Fibroblast of pulmonary artery (primary cell): ENCODE measurements around the gene PPFIBP1.

ENCODE experiments used
- DNase-seq: peaks from one replicate; pipeline ENCODE4 v3.0.0-alpha.2; 2010; ENCODE audit warnings: low read depth
- H3K4me3 ChIP-seq: replicated peaks from 2 replicates; pipeline ENCODE4 v1.5.1; 2011; ENCODE audit warnings: low read depth, mild to moderate bottlenecking, control low read depth, low read length, moderate library complexity
- TF ChIP-seq, protein P1 (sequence below): IDR thresholded peaks from 2 replicates; pipeline ENCODE4 v1.5.1; 2011; ENCODE audit warnings: mild to moderate bottlenecking, control low read depth, low read length, inconsistent platforms; ENCODE audit errors: missing control alignments

Gene PPFIBP1

GRCh38 chr12:27604431-27604830, 80.4 kb downstream of the PPFIBP1 start:
- TF ChIP-seq, protein P1, sequence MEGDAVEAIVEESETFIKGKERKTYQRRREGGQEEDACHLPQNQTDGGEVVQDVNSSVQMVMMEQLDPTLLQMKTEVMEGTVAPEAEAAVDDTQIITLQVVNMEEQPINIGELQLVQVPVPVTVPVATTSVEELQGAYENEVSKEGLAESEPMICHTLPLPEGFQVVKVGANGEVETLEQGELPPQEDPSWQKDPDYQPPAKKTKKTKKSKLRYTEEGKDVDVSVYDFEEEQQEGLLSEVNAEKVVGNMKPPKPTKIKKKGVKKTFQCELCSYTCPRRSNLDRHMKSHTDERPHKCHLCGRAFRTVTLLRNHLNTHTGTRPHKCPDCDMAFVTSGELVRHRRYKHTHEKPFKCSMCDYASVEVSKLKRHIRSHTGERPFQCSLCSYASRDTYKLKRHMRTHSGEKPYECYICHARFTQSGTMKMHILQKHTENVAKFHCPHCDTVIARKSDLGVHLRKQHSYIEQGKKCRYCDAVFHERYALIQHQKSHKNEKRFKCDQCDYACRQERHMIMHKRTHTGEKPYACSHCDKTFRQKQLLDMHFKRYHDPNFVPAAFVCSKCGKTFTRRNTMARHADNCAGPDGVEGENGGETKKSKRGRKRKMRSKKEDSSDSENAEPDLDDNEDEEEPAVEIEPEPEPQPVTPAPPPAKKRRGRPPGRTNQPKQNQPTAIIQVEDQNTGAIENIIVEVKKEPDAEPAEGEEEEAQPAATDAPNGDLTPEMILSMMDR, result no peak
- H3K4me3 ChIP-seq, result no peak overlapping the region
- DNase-seq, result no peak

DNA sequence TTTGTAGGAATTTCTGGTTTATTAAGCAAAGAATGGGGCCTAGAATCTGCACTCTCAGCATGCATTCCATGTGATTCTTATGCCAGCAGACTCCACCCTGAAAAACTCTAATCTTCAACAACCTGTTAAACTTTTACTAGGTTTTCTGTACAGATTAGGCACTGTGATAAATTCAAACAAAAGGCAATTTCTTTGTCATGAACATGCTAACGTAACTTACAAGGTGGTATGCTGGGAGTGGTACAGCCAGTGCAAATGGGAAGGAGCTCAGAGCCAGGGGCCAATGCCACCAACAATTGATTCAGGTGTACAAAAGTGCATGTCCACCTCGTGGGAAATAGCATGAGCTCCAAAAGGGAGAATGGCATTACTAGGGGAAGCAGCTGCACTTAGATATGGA, 83.0 kb downstream of the PPFIBP1 start:
- H3K4me3 ChIP-seq, result no peak overlapping the region
- TF ChIP-seq, protein P1, result no peak
- DNase-seq, result no peak

GRCh38 chr12:27607591-27607990, 83.6 kb downstream of the PPFIBP1 start:
- no peak for DNase-seq
- TF ChIP-seq, protein P1, result no peak
- no peak overlapping the region for H3K4me3 ChIP-seq

- no peak for DNase-seq
- TF ChIP-seq, protein P1, result no peak
- H3K4me3 ChIP-seq, result peak overlapping the region; percentile 5
These were observed 84.9 kb downstream of the PPFIBP1 start for GRCh38 chr12:27608890-27609289.

- no peak overlapping the region for H3K4me3 ChIP-seq
- TF ChIP-seq, protein P1, result no peak
These were observed 86.4 kb downstream of the PPFIBP1 start for GRCh38 chr12:27610374-27610773.

GRCh38 chr12:27614386-27614785, 90.4 kb downstream of the PPFIBP1 start:
- TF ChIP-seq, protein P1, result no peak

More at GRCh38 chr12:27610374-27610773, 86.4 kb downstream of the PPFIBP1 start:
- DNase-seq, result peak; percentile 60

DNA sequence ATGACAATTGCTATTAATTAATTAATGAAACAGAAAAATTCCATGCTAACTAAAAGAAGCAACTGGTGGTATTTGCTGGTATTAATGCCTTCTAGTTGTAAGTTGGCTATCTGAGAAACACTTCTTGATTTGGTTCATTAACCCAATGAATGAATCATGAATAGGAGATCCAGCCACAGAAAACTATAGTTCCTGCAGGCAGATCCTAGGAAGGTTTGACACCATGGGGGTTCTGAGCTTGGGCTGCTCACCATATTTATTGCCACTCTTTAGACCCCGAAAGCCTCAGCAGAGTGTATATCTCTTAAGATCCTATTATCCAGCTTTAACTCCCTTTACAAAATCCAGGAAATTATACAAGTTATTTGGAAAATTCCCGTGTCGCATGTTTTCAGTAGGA, 90.9 kb downstream of the PPFIBP1 start:
- H3K4me3 ChIP-seq, result no peak overlapping the region

More at GRCh38 chr12:27614386-27614785, 90.4 kb downstream of the PPFIBP1 start:
- H3K4me3 ChIP-seq, result no peak overlapping the region
- DNase-seq, result no peak

More for the DNA sequence above, 90.9 kb downstream of the PPFIBP1 start:
- DNase-seq, result no peak
- TF ChIP-seq, protein P1, result no peak
